Spleen (tissue), 3 donors: ENCODE measurements around the gene CRYZ.

ENCODE experiments used
- POLR2A ChIP-seq, 3 donors: fragments of 450-650 bp; IDR thresholded peaks; one replicate each; pipeline ENCODE4 v1.5.1; 2017; ENCODE audit warnings: antibody characterized with exemption in 3 of 3, mild to moderate bottlenecking in 1 of 3
- POLR2AphosphoS5 ChIP-seq, 3 donors: sonication (generic); formaldehyde crosslinking; IDR thresholded peaks; one replicate each; pipeline ENCODE4 v1.5.1; 2017; ENCODE audit warnings: antibody characterized with exemption in 3 of 3

- no peak for TF ChIP-seq POLR2AphosphoS5 (IDR thresholded peaks at IDR 0.05)
- no peak for TF ChIP-seq POLR2A (IDR thresholded peaks at IDR 0.05)
These were observed 18.2 kb downstream of the CRYZ start for GRCh38 chr1:74714429-74715235.
